SK-N-SH treated with all-trans-retinoic acid at 6 μM for 48 hours (cell line): ENCODE data around the gene FHIP2A.

Experiments
- ATAC-seq: fragments of 200-7000 bp; cut with Tn5 transposase; 3 replicates; pipeline ENCODE4 v1.9.1; 2020; ENCODE audit warnings: mild to moderate bottlenecking, moderate library complexity
- BACH2 ChIP-seq: fragments of 250-450 bp; sonication (Bioruptor Pico); IDR thresholded peaks from 2 replicates; pipeline ENCODE4 v1.9.0; 2021; ENCODE audit warnings: mild to moderate bottlenecking, borderline replicate concordance
- CSDC2 ChIP-seq: fragments of 250-450 bp; sonication (Bioruptor Pico); IDR thresholded peaks from 2 replicates; pipeline ENCODE4 v1.5.0; 2020; ENCODE audit warnings: mild to moderate bottlenecking, moderate library complexity
- ESRRG ChIP-seq: fragments of 250-450 bp; sonication (Bioruptor Pico); IDR thresholded peaks from 2 replicates; pipeline ENCODE4 v1.6.1; 2021; ENCODE audit warnings: mild to moderate bottlenecking
- GLIS3 ChIP-seq: fragments of 250-450 bp; sonication (Bioruptor Pico); IDR thresholded peaks from 2 replicates; pipeline ENCODE4 v1.5.0; 2020; ENCODE audit warnings: mild to moderate bottlenecking, moderate library complexity
- ISL1 ChIP-seq: fragments of 250-450 bp; sonication (Bioruptor Pico); IDR thresholded peaks from 2 replicates; pipeline ENCODE4 v2.1.2; 2022; ENCODE audit warnings: mild to moderate bottlenecking, moderate library complexity
- OSR1 ChIP-seq: fragments of 250-450 bp; sonication (Bioruptor Pico); IDR thresholded peaks from 2 replicates; pipeline ENCODE4 v1.8.0; 2022; ENCODE audit warnings: moderate library complexity, mild to moderate bottlenecking, inconsistent platforms
- PPARA ChIP-seq: fragments of 250-450 bp; sonication (Bioruptor Pico); IDR thresholded peaks from 2 replicates; pipeline ENCODE4 v1.5.0; 2020; ENCODE audit warnings: mild to moderate bottlenecking, borderline replicate concordance
- RARB ChIP-seq: fragments of 250-450 bp; sonication (Bioruptor Pico); IDR thresholded peaks from 2 replicates; pipeline ENCODE4 v1.8.0; 2021; ENCODE audit warnings: mild to moderate bottlenecking, moderate library complexity
- SNAI2 ChIP-seq: fragments of 250-450 bp; sonication (Bioruptor Pico); IDR thresholded peaks from 2 replicates; pipeline ENCODE4 v1.5.0; 2020; ENCODE audit warnings: mild to moderate bottlenecking, moderate library complexity
- TCF4 ChIP-seq: fragments of 250-450 bp; sonication (Bioruptor Pico); IDR thresholded peaks from 2 replicates; pipeline ENCODE4 v1.8.0; 2021; ENCODE audit warnings: mild to moderate bottlenecking, moderate library complexity, borderline replicate concordance
- TOX ChIP-seq: fragments of 250-450 bp; sonication (Bioruptor Pico); IDR thresholded peaks from 2 replicates; pipeline ENCODE4 v1.8.0; 2021; ENCODE audit warnings: mild to moderate bottlenecking, moderate library complexity, borderline replicate concordance
- ZC3H10 ChIP-seq: fragments of 250-450 bp; sonication (Bioruptor Pico); IDR thresholded peaks from 2 replicates; pipeline ENCODE4 v1.5.1; 2021; ENCODE audit warnings: mild to moderate bottlenecking, moderate library complexity
- ZFP3 ChIP-seq: fragments of 250-450 bp; sonication (Bioruptor Pico); IDR thresholded peaks from 2 replicates; pipeline ENCODE4 v1.5.0; 2020; ENCODE audit warnings: mild to moderate bottlenecking, moderate library complexity
- ZFP30 ChIP-seq: fragments of 450-650 bp; formaldehyde crosslinking; IDR thresholded peaks from 2 replicates; pipeline ENCODE4 v1.5.0; 2022; ENCODE audit warnings: mild to moderate bottlenecking, moderate library complexity
- ZNF565 ChIP-seq: fragments of 450-650 bp; formaldehyde crosslinking; conservative IDR thresholded peaks from 2 replicates; pipeline ENCODE4 v1.5.0; 2020; ENCODE audit warnings: low read depth, mild to moderate bottlenecking, moderate library complexity
- ZNF70 ChIP-seq: fragments of 450-650 bp; formaldehyde crosslinking; IDR thresholded peaks from 2 replicates; pipeline ENCODE4 v1.5.0; 2020; ENCODE audit warnings: mild to moderate bottlenecking, moderate library complexity
- ZNF8 ChIP-seq: fragments of 450-650 bp; formaldehyde crosslinking; IDR thresholded peaks from 2 replicates; pipeline ENCODE4 v1.5.0; 2020; ENCODE audit warnings: mild to moderate bottlenecking, moderate library complexity
- TF ChIP-seq, protein P1 (sequence below): fragments of 250-450 bp; sonication (Bioruptor Pico); IDR thresholded peaks from 2 replicates; pipeline ENCODE4 v1.5.1; 2020; ENCODE audit warnings: low read depth, mild to moderate bottlenecking, moderate library complexity
- TF ChIP-seq, protein P2 (sequence below): fragments of 250-450 bp; sonication (Bioruptor Pico); IDR thresholded peaks from 2 replicates; pipeline ENCODE4 v1.5.0; 2020; ENCODE audit warnings: mild to moderate bottlenecking, moderate library complexity
- TF ChIP-seq, protein P3 (sequence below): fragments of 250-450 bp; sonication (Bioruptor Pico); IDR thresholded peaks from 2 replicates; pipeline ENCODE4 v1.5.1; 2021; ENCODE audit warnings: mild to moderate bottlenecking, moderate library complexity
- TF ChIP-seq, protein P4 (sequence below): fragments of 250-450 bp; sonication (Bioruptor Pico); IDR thresholded peaks from 2 replicates; pipeline ENCODE4 v1.8.0; 2021; ENCODE audit warnings: low read depth, mild to moderate bottlenecking, moderate library complexity, borderline replicate concordance

The FHIP2A gene, protein sequence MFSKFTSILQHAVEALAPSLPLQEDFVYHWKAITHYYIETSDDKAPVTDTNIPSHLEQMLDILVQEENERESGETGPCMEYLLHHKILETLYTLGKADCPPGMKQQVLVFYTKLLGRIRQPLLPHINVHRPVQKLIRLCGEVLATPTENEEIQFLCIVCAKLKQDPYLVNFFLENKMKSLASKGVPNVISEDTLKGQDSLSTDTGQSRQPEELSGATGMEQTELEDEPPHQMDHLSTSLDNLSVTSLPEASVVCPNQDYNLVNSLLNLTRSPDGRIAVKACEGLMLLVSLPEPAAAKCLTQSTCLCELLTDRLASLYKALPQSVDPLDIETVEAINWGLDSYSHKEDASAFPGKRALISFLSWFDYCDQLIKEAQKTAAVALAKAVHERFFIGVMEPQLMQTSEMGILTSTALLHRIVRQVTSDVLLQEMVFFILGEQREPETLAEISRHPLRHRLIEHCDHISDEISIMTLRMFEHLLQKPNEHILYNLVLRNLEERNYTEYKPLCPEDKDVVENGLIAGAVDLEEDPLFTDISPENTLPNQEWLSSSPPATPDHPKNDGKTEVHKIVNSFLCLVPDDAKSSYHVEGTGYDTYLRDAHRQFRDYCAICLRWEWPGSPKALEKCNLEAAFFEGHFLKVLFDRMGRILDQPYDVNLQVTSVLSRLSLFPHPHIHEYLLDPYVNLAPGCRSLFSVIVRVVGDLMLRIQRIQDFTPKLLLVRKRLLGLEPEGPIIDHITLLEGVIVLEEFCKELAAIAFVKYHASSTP

DNA sequence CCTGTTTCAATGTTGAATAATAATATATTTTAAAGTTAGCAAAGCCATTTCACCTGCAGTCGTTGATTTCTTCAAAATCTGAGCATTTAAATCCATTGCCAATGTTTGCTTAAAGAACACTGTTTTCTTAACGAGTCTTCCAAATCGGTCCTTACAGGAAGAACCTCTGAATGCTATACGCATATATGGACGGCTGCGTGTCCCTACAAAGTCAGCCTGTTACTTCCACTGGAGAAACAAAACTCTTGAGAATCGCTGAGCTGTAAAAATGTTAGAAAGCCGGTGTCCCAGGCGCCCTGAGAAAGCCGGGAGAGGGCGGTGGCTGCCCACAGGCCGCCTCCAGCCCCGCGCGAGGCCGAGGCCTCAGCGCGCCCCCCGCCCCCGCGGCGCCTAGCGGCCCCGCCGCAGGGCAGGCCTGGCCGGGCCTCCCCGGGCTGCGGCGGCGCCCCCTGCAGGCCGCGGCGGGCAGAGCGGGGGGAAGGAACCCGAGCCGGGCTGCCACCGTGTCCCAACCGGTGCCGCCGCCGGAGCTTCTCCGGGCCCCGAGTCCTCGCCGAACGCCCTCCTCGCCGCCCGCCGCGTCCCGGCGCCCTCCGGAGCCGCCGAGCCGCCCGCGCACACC is at the start of gene FHIP2A:
TSS of gene FHIP2A (plus strand) at position 488 of the 622 bp plus-strand sequence. CDS start 299 bp downstream, outside the sequence.
- peak; percentile 76 for ATAC-seq
- TF ChIP-seq ESRRG (CRISPR knock-in tag) (no peak), ZFP30 (CRISPR knock-in tag) (no peak), TCF4 (CRISPR knock-in tag) (no peak), ZNF70 (no peak), TOX (no peak), ZNF565 (CRISPR knock-in tag) (no peak), GLIS3 (CRISPR knock-in tag) (no peak), SNAI2 (CRISPR knock-in tag) (no peak), OSR1 (CRISPR knock-in tag) (no peak), ZFP3 (CRISPR knock-in tag) (no peak), BACH2 (CRISPR knock-in tag) (no peak)
- TF ChIP-seq, protein P1, sequence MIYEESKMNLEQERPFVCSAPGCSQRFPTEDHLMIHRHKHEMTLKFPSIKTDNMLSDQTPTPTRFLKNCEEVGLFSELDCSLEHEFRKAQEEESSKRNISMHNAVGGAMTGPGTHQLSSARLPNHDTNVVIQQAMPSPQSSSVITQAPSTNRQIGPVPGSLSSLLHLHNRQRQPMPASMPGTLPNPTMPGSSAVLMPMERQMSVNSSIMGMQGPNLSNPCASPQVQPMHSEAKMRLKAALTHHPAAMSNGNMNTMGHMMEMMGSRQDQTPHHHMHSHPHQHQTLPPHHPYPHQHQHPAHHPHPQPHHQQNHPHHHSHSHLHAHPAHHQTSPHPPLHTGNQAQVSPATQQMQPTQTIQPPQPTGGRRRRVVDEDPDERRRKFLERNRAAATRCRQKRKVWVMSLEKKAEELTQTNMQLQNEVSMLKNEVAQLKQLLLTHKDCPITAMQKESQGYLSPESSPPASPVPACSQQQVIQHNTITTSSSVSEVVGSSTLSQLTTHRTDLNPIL (CRISPR knock-in tag) = no peak
- TF ChIP-seq, protein P2, sequence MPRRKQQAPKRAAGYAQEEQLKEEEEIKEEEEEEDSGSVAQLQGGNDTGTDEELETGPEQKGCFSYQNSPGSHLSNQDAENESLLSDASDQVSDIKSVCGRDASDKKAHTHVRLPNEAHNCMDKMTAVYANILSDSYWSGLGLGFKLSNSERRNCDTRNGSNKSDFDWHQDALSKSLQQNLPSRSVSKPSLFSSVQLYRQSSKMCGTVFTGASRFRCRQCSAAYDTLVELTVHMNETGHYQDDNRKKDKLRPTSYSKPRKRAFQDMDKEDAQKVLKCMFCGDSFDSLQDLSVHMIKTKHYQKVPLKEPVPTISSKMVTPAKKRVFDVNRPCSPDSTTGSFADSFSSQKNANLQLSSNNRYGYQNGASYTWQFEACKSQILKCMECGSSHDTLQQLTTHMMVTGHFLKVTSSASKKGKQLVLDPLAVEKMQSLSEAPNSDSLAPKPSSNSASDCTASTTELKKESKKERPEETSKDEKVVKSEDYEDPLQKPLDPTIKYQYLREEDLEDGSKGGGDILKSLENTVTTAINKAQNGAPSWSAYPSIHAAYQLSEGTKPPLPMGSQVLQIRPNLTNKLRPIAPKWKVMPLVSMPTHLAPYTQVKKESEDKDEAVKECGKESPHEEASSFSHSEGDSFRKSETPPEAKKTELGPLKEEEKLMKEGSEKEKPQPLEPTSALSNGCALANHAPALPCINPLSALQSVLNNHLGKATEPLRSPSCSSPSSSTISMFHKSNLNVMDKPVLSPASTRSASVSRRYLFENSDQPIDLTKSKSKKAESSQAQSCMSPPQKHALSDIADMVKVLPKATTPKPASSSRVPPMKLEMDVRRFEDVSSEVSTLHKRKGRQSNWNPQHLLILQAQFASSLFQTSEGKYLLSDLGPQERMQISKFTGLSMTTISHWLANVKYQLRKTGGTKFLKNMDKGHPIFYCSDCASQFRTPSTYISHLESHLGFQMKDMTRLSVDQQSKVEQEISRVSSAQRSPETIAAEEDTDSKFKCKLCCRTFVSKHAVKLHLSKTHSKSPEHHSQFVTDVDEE (CRISPR knock-in tag) = no peak
- TF ChIP-seq, protein P3, sequence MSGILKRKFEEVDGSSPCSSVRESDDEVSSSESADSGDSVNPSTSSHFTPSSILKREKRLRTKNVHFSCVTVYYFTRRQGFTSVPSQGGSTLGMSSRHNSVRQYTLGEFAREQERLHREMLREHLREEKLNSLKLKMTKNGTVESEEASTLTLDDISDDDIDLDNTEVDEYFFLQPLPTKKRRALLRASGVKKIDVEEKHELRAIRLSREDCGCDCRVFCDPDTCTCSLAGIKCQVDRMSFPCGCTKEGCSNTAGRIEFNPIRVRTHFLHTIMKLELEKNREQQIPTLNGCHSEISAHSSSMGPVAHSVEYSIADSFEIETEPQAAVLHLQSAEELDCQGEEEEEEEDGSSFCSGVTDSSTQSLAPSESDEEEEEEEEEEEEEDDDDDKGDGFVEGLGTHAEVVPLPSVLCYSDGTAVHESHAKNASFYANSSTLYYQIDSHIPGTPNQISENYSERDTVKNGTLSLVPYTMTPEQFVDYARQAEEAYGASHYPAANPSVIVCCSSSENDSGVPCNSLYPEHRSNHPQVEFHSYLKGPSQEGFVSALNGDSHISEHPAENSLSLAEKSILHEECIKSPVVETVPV = no peak
- TF ChIP-seq, protein P4, sequence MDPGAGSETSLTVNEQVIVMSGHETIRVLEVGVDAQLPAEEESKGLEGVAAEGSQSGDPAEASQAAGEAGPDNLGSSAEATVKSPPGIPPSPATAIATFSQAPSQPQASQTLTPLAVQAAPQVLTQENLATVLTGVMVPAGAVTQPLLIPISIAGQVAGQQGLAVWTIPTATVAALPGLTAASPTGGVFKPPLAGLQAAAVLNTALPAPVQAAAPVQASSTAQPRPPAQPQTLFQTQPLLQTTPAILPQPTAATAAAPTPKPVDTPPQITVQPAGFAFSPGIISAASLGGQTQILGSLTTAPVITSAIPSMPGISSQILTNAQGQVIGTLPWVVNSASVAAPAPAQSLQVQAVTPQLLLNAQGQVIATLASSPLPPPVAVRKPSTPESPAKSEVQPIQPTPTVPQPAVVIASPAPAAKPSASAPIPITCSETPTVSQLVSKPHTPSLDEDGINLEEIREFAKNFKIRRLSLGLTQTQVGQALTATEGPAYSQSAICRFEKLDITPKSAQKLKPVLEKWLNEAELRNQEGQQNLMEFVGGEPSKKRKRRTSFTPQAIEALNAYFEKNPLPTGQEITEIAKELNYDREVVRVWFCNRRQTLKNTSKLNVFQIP (CRISPR knock-in tag) = no peak

DNA sequence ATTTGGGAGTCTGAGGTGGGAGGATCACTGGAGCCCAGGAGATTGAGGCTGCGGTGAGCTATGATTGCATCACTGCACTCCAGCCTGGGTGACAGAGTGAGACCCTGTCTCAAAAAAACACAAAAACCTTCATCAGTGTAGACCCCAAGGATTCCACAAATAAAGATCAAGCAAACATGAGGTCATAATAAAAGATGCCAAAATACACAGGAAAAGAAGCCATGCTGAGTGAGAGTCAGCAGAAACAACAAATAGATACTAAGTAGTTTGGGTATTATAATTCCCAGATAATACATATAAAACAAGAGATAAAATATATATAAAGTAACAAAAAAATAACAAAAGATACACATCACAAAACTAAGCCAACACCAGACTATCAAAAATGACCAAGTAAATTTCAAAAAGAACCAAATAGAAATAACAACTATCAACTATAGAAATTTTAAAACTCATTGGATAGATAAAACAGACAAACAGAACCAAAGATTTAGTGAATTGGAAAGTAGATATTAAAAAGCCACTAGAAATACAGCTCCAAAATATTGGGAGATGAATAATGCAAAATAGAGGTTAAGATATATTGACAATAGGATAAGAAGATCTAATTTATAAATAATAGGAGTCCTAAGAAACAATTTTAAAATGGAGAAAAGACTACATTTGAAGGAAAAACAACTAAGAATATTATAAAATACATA is 48.9 kb upstream of the FHIP2A start:
- ATAC-seq = no peak
- TF ChIP-seq BACH2 (CRISPR knock-in tag) (no peak), ZNF8 (no peak), ISL1 (no peak), ZFP3 (CRISPR knock-in tag) (no peak), ZC3H10 (CRISPR knock-in tag) (no peak), ZNF565 (CRISPR knock-in tag) (no peak), CSDC2 (no peak), PPARA (CRISPR knock-in tag) (no peak), RARB (CRISPR knock-in tag) (no peak), ZNF70 (no peak)
- TF ChIP-seq, protein P2 (CRISPR knock-in tag) = no peak
- TF ChIP-seq, protein P1 (CRISPR knock-in tag) = no peak
- TF ChIP-seq, protein P4 (CRISPR knock-in tag) = no peak
